A375 (cell line): Measurements from ENCODE around the gene FAM124A. TPM values are rescaled to one million over a fixed set of nuclear protein-coding genes. Genes with fewer than 3 reads are reported as not detected.

ENCODE experiments used
- small RNA-seq: library from RNA; depleted of rRNA; stranded (forward); fragments of <200 nt; gene quantifications from one replicate; pipeline ENCODE3, GENCODE V24; 2014
- total RNA-seq: library from RNA; depleted of rRNA; stranded (reverse); fragments of >200 nt; shearing (Covaris generic); gene quantifications from 2 replicates; pipeline ENCODE4 v1.2.3, GENCODE V29; 2014; rRNA removed

Gene FAM124A
- 0.24 and 0.57 TPM in 2 replicates for total RNA-seq

DNA sequence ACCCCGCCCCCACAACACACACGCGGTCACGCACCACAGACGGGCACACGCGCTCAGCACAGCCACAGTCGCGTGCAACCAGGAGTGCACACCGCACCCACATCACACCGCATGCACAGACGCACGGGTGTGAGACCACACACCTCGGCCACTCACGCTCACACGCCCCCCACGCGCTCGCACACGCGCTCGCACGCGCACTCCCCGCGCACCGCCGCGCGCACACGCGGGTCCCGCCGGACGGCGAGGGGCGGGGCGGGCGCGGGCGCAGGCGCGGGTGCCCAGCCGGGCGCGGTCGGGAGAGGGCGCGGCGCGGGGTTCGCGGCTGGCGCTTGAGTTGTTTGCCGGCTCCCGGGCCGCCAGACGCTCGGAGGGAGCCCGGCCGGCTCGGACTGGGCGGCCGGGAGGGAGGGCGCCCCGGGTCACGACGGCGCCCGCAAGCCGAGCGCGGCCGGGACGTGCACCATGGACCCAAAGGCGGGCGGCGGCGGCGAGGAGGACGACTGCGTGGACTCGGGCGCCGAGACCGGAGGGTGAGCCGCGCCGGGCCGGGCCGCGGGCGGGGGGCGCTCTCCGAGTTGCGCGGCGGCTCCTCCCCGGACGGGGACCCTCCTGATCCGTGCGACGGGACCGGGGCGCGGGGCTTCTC lies at the start of gene FAM124A:
Gene FAM124A, plus strand, starts transcription at position 362 of the 649 bp plus-strand sequence. Its CDS starts 104 bp downstream, at position 466.

Small RNA genes within 50 kb of the gene (small RNA-seq; reads per million reads assigned to genes)
- gene PRELID3BP2: not detected

Other genes with a start within 250 kb of the FAM124A start
- gene C13orf42, start 111.1 kb upstream of the FAM124A start, total RNA-seq: not detected in 2 replicates
- gene SERPINE3, start 117.3 kb downstream of the FAM124A start, total RNA-seq: not detected in 2 replicates
- 27.1 and 27.7 TPM in 2 replicates for gene INTS6, start 230.6 kb downstream of the FAM124A start, total RNA-seq